GM23338 (cell line): ENCODE results near the gene SDR42E2. TPM values are rescaled to one million over a fixed set of nuclear protein-coding genes. Genes with fewer than 3 reads are reported as not detected.
A peak's percentile ranks its signal among the peaks of the same experiment; 100 is the strongest.

Experiments used
- ATAC-seq: fragments of 200-7000 bp; cut with Tn5 transposase; 3 replicates; pipeline ENCODE4 v1.9.1; 2020
- DNase-seq: peaks from one replicate; pipeline ENCODE4 v3.0.0-alpha.2; 2015; ENCODE audit warnings: low spot score
- H2AFZ ChIP-seq: fragments of 200-600 bp; sonication (generic); 2 replicates; pipeline ENCODE4 v1.8.0; 2016; ENCODE audit warnings: antibody characterized with exemption, mild to moderate bottlenecking, moderate library complexity
- H3F3A ChIP-seq: fragments of 200-600 bp; sonication (generic); replicated peaks from 2 replicates; pipeline ENCODE4 v1.8.0; 2017; ENCODE audit warnings: antibody characterized with exemption, mixed run types, low read depth
- H3K27ac ChIP-seq: fragments of 200-600 bp; sonication (generic); 2 replicates; pipeline ENCODE4 v1.6.1; 2016; ENCODE audit warnings: low read depth
- H3K27me3 ChIP-seq: fragments of 200-600 bp; sonication (generic); 2 replicates; pipeline ENCODE4 v1.8.0; 2016; ENCODE audit warnings: mild to moderate bottlenecking, mixed run types, moderate library complexity; ENCODE audit not compliant: insufficient read depth
- H3K36me3 ChIP-seq: fragments of 200-600 bp; sonication (generic); 2 replicates; pipeline ENCODE4 v1.8.0; 2016; ENCODE audit warnings: mild to moderate bottlenecking; ENCODE audit not compliant: insufficient read depth
- H3K4me1 ChIP-seq: fragments of 200-600 bp; sonication (generic); 2 replicates; pipeline ENCODE4 v1.8.0; 2016; ENCODE audit warnings: mild to moderate bottlenecking, moderate library complexity; ENCODE audit not compliant: insufficient read depth
- H3K4me2 ChIP-seq: fragments of 200-600 bp; sonication (generic); 2 replicates; pipeline ENCODE4 v1.7.1; 2017; ENCODE audit warnings: mixed run types
- H3K4me3 ChIP-seq: fragments of 200-600 bp; sonication (generic); 2 replicates; pipeline ENCODE4 v1.6.1; 2016; ENCODE audit warnings: mixed run types
- H3K79me2 ChIP-seq: fragments of 200-600 bp; sonication (generic); replicated peaks from 2 replicates; pipeline ENCODE4 v1.8.0; 2017; ENCODE audit warnings: mild to moderate bottlenecking; ENCODE audit not compliant: insufficient read depth
- H3K9me2 ChIP-seq: fragments of 200-600 bp; sonication (generic); 2 replicates; pipeline ENCODE4 v1.8.0; 2017; ENCODE audit not compliant: insufficient read depth
- H4K20me1 ChIP-seq: fragments of 200-600 bp; sonication (generic); replicated peaks from 2 replicates; pipeline ENCODE4 v1.8.0; 2017; ENCODE audit warnings: mild to moderate bottlenecking; ENCODE audit not compliant: insufficient read depth
- H3K27ac Mint-ChIP-seq: 2 replicates; pipeline ENCODE4 v1.8.0; 2020; ENCODE audit warnings: inconsistent platforms, mild to moderate bottlenecking, moderate library complexity, mixed read lengths
- H3K27me3 Mint-ChIP-seq: 3 replicates; pipeline ENCODE4 v1.8.0; 2022; ENCODE audit warnings: low read depth, mild to moderate bottlenecking, moderate library complexity, mixed read lengths, inconsistent platforms; ENCODE audit not compliant: insufficient read depth, poor library complexity
- H3K36me3 Mint-ChIP-seq: 3 replicates; pipeline ENCODE4 v1.8.0; 2021; ENCODE audit warnings: low read depth, mild to moderate bottlenecking, inconsistent platforms, moderate library complexity, mixed read lengths
- H3K4me1 Mint-ChIP-seq: 3 replicates; pipeline ENCODE4 v1.8.0; 2020; ENCODE audit warnings: mild to moderate bottlenecking, inconsistent platforms, mixed read lengths
- H3K4me3 Mint-ChIP-seq: 3 replicates; pipeline ENCODE4 v1.8.0; 2021; ENCODE audit warnings: moderate library complexity, mild to moderate bottlenecking, inconsistent platforms, mixed read lengths
- H3K9me3 Mint-ChIP-seq: 3 replicates; pipeline ENCODE4 v1.8.0; 2020; ENCODE audit warnings: moderate library complexity, mild to moderate bottlenecking, inconsistent platforms, mixed read lengths
- CTCF ChIP-seq, 2 experiments: fragments of 200-600 bp in 1 of 2; sonication (generic) in 1 of 2; conservative IDR thresholded peaks; 2 replicates each; pipeline versions ENCODE4 v1.5.1 to v1.6.1; 2016 to 2017; ENCODE audit warnings: antibody characterized with exemption in 2 of 2, low read depth in 2 of 2, mild to moderate bottlenecking in 2 of 2, moderate library complexity in 1 of 2
- JUNB ChIP-seq: IDR thresholded peaks from one replicate; pipeline ENCODE4 v1.6.1; 2016; ENCODE audit warnings: antibody characterized with exemption; ENCODE audit not compliant: unreplicated experiment
- POLR2AphosphoS5 ChIP-seq: IDR thresholded peaks from 2 replicates; pipeline ENCODE4 v1.6.1; 2016; ENCODE audit warnings: antibody characterized with exemption, low read depth
- REST ChIP-seq: IDR thresholded peaks from one replicate; pipeline ENCODE4 v1.6.1; 2018; ENCODE audit warnings: antibody characterized with exemption; ENCODE audit not compliant: unreplicated experiment
- STAT1 ChIP-seq: IDR thresholded peaks from one replicate; pipeline ENCODE4 v1.6.1; 2016; ENCODE audit warnings: antibody characterized with exemption; ENCODE audit not compliant: unreplicated experiment
- ZNF331 ChIP-seq: fragments of 250-450 bp; sonication (Bioruptor Pico); IDR thresholded peaks from 2 replicates; pipeline ENCODE4 v1.5.0; 2020; ENCODE audit warnings: low read depth, mild to moderate bottlenecking, moderate library complexity
- long read RNA-seq: library from polyadenylated mRNA; unstranded; transcript quantifications from one replicate; pipeline ENCODE4 v2.0.0, GENCODE V29; 2020; ENCODE audit not compliant: unreplicated experiment
- polyA plus RNA-seq: library from polyadenylated mRNA; unstranded; fragments of >200 nt; fragmentation: Nextera tagmentation; extraction: Ambion mirVana; gene quantifications from 2 replicates; pipeline ENCODE4 v1.2.1, GENCODE V29; 2016
- total RNA-seq: library from RNA; depleted of rRNA; stranded (reverse); fragments of >200 nt; shearing (Covaris generic); gene quantifications from 2 replicates; pipeline ENCODE4 v1.2.3, GENCODE V29; 2014; rRNA removed

The SDR42E2 gene
- total RNA-seq (0.08 TPM in 1 of 2 replicates, not detected in the other), polyA plus RNA-seq (0.15 and 0.26 TPM in 2 replicates)
- long read RNA-seq, result 0 reads

GRCh38 chr16:22161999-22162655 is at the start of gene SDR42E2:
Gene SDR42E2 (plus strand): TSS chr16:22162506. CDS start chr16:22165583, 3,077 bp downstream.
- no peak within 1 kb of the TSS for H3K27ac Mint-ChIP-seq
- 0 out of 2 replicates have a peak, but pooled peaks cover 6% of the 10 kb centered on the region for H3F3A ChIP-seq
- peak within 1 kb of the TSS; percentile 100 for H2AFZ ChIP-seq
- no peak within 1 kb of the TSS for H3K27ac ChIP-seq
- H3K27me3 ChIP-seq, result peaks cover 26% of the 10 kb centered on the region
- H3K9me3 Mint-ChIP-seq, result no peaks in the 10 kb centered on the region
- H3K4me2 ChIP-seq, result peak within 1 kb of the TSS; percentile 91
- TF ChIP-seq JUNB (no peak), POLR2AphosphoS5 (peak; percentile 76)
- no peaks in the 10 kb centered on the region for H3K36me3 ChIP-seq
- H3K4me3 ChIP-seq, result peak within 1 kb of the TSS; percentile 68
- H3K4me3 Mint-ChIP-seq, result peak within 1 kb of the TSS; percentile 67
- no peaks in the 10 kb centered on the region; the same call in none of the 2 replicates for H3K4me1 ChIP-seq
- H3K36me3 Mint-ChIP-seq, result no peaks in the 10 kb centered on the region
- H3K27me3 Mint-ChIP-seq, result peaks cover 8% of the 10 kb centered on the region
- H3K9me2 ChIP-seq, result peaks cover 8% of the 10 kb centered on the region; the same call in 1 of the 2 replicates
- H4K20me1 ChIP-seq, result no peaks in the 10 kb centered on the region
- H3K4me1 Mint-ChIP-seq, result no peaks in the 10 kb centered on the region
- ATAC-seq (peak; percentile 96), DNase-seq (peak; percentile 89)
- no peaks in the 10 kb centered on the region for H3K79me2 ChIP-seq

GRCh38 chr16:22116095-22116700 is 46.1 kb upstream of the SDR42E2 start:
- Mint-ChIP-seq H3K36me3 (no peaks in the 10 kb centered on the region; the same call in 2 of the 3 replicates), H3K27ac (no peak overlapping the region), H3K4me1 (no peaks in the 10 kb centered on the region), H3K4me3 (no peak overlapping the region), H3K9me3 (no peaks in the 10 kb centered on the region), H3K27me3 (peaks cover 3% of the 10 kb centered on the region)
- ATAC-seq (no peak), DNase-seq (no peak)
- Histone ChIP-seq H3K27ac (no peak overlapping the region), H4K20me1 (no peaks in the 10 kb centered on the region), H3K4me2 (no peak overlapping the region), H3K79me2 (no peaks in the 10 kb centered on the region), H3K9me2 (no peaks in the 10 kb centered on the region), H2AFZ (no peak overlapping the region), H3K27me3 (no peaks in the 10 kb centered on the region), H3K4me3 (no peak overlapping the region), H3K4me1 (no peaks in the 10 kb centered on the region), H3K36me3 (no peaks in the 10 kb centered on the region), H3F3A (no peaks in the 10 kb centered on the region)
- TF ChIP-seq STAT1 (no peak), JUNB (no peak), REST (no peak)

GRCh38 chr16:22117609-22118008 is 44.7 kb upstream of the SDR42E2 start:
- Histone ChIP-seq H3K9me2 (no peaks in the 10 kb centered on the region), H4K20me1 (no peaks in the 10 kb centered on the region), H3K4me2 (no peak overlapping the region), H2AFZ (no peak overlapping the region), H3K27me3 (no peaks in the 10 kb centered on the region), H3F3A (no peaks in the 10 kb centered on the region), H3K27ac (no peak overlapping the region), H3K4me1 (no peaks in the 10 kb centered on the region), H3K4me3 (no peak overlapping the region), H3K36me3 (no peaks in the 10 kb centered on the region), H3K79me2 (no peaks in the 10 kb centered on the region)
- H3K4me3 Mint-ChIP-seq, result no peak overlapping the region
- H3K36me3 Mint-ChIP-seq, result no peaks in the 10 kb centered on the region; the same call in 2 of the 3 replicates
- DNase-seq (no peak), ATAC-seq (no peak)
- peaks cover 6% of the 10 kb centered on the region for H3K27me3 Mint-ChIP-seq
- no peaks in the 10 kb centered on the region for H3K4me1 Mint-ChIP-seq
- H3K27ac Mint-ChIP-seq, result no peak overlapping the region
- no peaks in the 10 kb centered on the region; the same call in 2 of the 3 replicates for H3K9me3 Mint-ChIP-seq
- TF ChIP-seq CTCF (conservative IDR thresholded peaks at IDR 0.05; ENCODE audit: low read depth in 2 of 2) (no peak), ZNF331 (CRISPR knock-in tag) (no peak)
